OCI-LY3 (cell line): ENCODE measurements around the gene ATP8B4.

Source experiments
- CTCF ChIP-seq: fragments of 200-600, 300-600 bp; sonication (generic); IDR thresholded peaks from 2 replicates; pipeline ENCODE4 v1.5.1; 2014; ENCODE audit warnings: antibody characterized with exemption, low read length, low read depth
- EZH2phosphoT487 ChIP-seq: fragments of 200-600 bp; shearing (Covaris generic); IDR thresholded peaks from 2 replicates; pipeline ENCODE4 v1.6.1; 2018; ENCODE audit warnings: antibody characterized with exemption, mixed run types, low read depth

- no peak for TF ChIP-seq CTCF
- TF ChIP-seq EZH2phosphoT487, result no peak
Measured at GRCh38 chr15:49900006-49900902, 218.8 kb downstream of the ATP8B4 start.
